Measurements from ENCODE around the gene TMEM131.

The TMEM131 gene

GRCh38 chr2:97752342-97753334, 243.1 kb downstream of the TMEM131 start:
- DNase-seq: no peak

GRCh38 chr2:97751752-97752151, 244.0 kb downstream of the TMEM131 start:
- DNase-seq: no peak

GRCh38 chr2:97750017-97750416, 245.7 kb downstream of the TMEM131 start:
- no peak for DNase-seq

- DNase-seq: no peak
Measured at GRCh38 chr2:97749581-97749980, 246.2 kb downstream of the TMEM131 start.

GRCh38 chr2:97747716-97748115, 248.0 kb downstream of the TMEM131 start:
- DNase-seq: no peak

GRCh38 chr2:97747285-97747684, 248.5 kb downstream of the TMEM131 start:
- DNase-seq: peak; percentile 86

- peak; percentile 32 for DNase-seq
Measured at GRCh38 chr2:97745474-97746174, 250.1 kb downstream of the TMEM131 start.

GRCh38 chr2:97743913-97744312, 251.8 kb downstream of the TMEM131 start:
- no peak for DNase-seq

GRCh38 chr2:97742381-97742847, 253.3 kb downstream of the TMEM131 start:
- DNase-seq: no peak

GRCh38 chr2:97741686-97742085, 254.1 kb downstream of the TMEM131 start:
- no peak for DNase-seq

- no peak for DNase-seq
Measured at GRCh38 chr2:97741251-97741650, 254.5 kb downstream of the TMEM131 start.

GRCh38 chr2:97740590-97741182, 255.1 kb downstream of the TMEM131 start:
- peak; percentile 13 for DNase-seq

- no peak for DNase-seq
Measured at GRCh38 chr2:97739893-97740245, 255.9 kb downstream of the TMEM131 start.

GRCh38 chr2:97739020-97739892, 256.5 kb downstream of the TMEM131 start:
- no peak for DNase-seq

GRCh38 chr2:97738179-97739019, 257.3 kb downstream of the TMEM131 start:
- no peak for DNase-seq

- DNase-seq: no peak
Measured at GRCh38 chr2:97737421-97738178, 258.1 kb downstream of the TMEM131 start.

- DNase-seq: no peak
Measured at GRCh38 chr2:97736608-97737330, 259.0 kb downstream of the TMEM131 start.

- DNase-seq: no peak
Measured at GRCh38 chr2:97736185-97736584, 259.6 kb downstream of the TMEM131 start.

GRCh38 chr2:97735161-97735561, 260.6 kb downstream of the TMEM131 start:
- DNase-seq: no peak
